ENCODE measurements around the gene SH3RF1. TPM values are rescaled to one million over a fixed set of nuclear protein-coding genes. Genes with fewer than 3 reads are reported as not detected.

SH3RF1 gene
- total RNA-seq, 2 donors from 2014 or later = 17.1 to 17.4 TPM

- H3K36me3 ChIP-seq (replicated peaks in 1 of 2; ENCODE audit: insufficient read depth in 1 of 2, low read depth in 2 of 2) = no peaks in the 10 kb centered on the region
- peak in 2 of 4 donors; percentile 25 to 29 for DNase-seq
- TF ChIP-seq CTCF (IDR thresholded peaks at IDR 0.05) (no peak), POLR2A (IDR thresholded peaks at IDR 0.05) (no peak)
- ATAC-seq = peak; percentile 68
- no peaks in the 10 kb centered on the region for H3K27me3 ChIP-seq
- 59 to 65% methylated on average over 10 of the region's 10 CpGs for WGBS, 2 donors
- H3K27ac ChIP-seq = peak overlapping the region in 1 of 4 donors; percentile 7
- no peaks in the 10 kb centered on the region for H3K4me1 ChIP-seq
- intact Hi-C loops (cut with DNase I) = no loop called here
- no peak overlapping the region for H3K4me3 ChIP-seq
- H3K9me3 ChIP-seq = no peaks in the 10 kb centered on the region
These were observed 218.8 kb downstream of the SH3RF1 start for GRCh38 chr4:169051761-169052593.

- 79 to 82% methylated on average over 9 of the region's 9 CpGs for WGBS, 2 donors
- Histone ChIP-seq H3K27me3 (no peaks in the 10 kb centered on the region), H3K27ac (peak overlapping the region in 1 of 4 donors; percentile 7), H3K9me3 (no peaks in the 10 kb centered on the region), H3K4me3 (no peak overlapping the region), H3K36me3 (replicated peaks in 1 of 2; ENCODE audit: insufficient read depth in 1 of 2, low read depth in 2 of 2) (no peaks in the 10 kb centered on the region), H3K4me1 (no peaks in the 10 kb centered on the region)
- TF ChIP-seq POLR2A (IDR thresholded peaks at IDR 0.05) (no peak), CTCF (IDR thresholded peaks at IDR 0.05) (no peak)
- no peak for DNase-seq
- intact Hi-C loops (cut with DNase I) = no loop called here
- no peak for ATAC-seq
These were observed 219.6 kb downstream of the SH3RF1 start for GRCh38 chr4:169050881-169051760.

- Histone ChIP-seq H3K27ac (no peak overlapping the region), H3K27me3 (no peaks in the 10 kb centered on the region), H3K9me3 (no peaks in the 10 kb centered on the region), H3K36me3 (replicated peaks in 1 of 2; ENCODE audit: insufficient read depth in 1 of 2, low read depth in 2 of 2) (no peaks in the 10 kb centered on the region), H3K4me1 (no peaks in the 10 kb centered on the region), H3K4me3 (no peak overlapping the region)
- TF ChIP-seq POLR2A (IDR thresholded peaks at IDR 0.05) = no peak
- 70 to 76% methylated on average over 7 of the region's 7 CpGs for WGBS, 2 donors
- intact Hi-C loops (cut with DNase I) = no loop called here
- DNase-seq = no peak
- ATAC-seq = no peak
These were observed 220.5 kb downstream of the SH3RF1 start for GRCh38 chr4:169050284-169050683.

GRCh38 chr4:169048868-169049414 is 221.8 kb downstream of the SH3RF1 start:
- no peak for TF ChIP-seq POLR2A (IDR thresholded peaks at IDR 0.05)
- WGBS, 2 donors = 93% methylated on average over 3 to 9 of the region's 9 CpGs
- Histone ChIP-seq H3K4me1 (no peaks in the 10 kb centered on the region), H3K36me3 (replicated peaks in 1 of 2; ENCODE audit: insufficient read depth in 1 of 2, low read depth in 2 of 2) (no peaks in the 10 kb centered on the region), H3K27ac (no peak overlapping the region), H3K9me3 (no peaks in the 10 kb centered on the region), H3K4me3 (no peak overlapping the region), H3K27me3 (no peaks in the 10 kb centered on the region)
- intact Hi-C loops (cut with DNase I) = no loop called here
- ATAC-seq = no peak
- no peak for DNase-seq

GRCh38 chr4:169047956-169048355 is 222.8 kb downstream of the SH3RF1 start:
- Histone ChIP-seq H3K27ac (no peak overlapping the region), H3K9me3 (no peaks in the 10 kb centered on the region), H3K4me3 (no peak overlapping the region), H3K27me3 (no peaks in the 10 kb centered on the region), H3K4me1 (no peaks in the 10 kb centered on the region), H3K36me3 (replicated peaks in 1 of 2; ENCODE audit: insufficient read depth in 1 of 2, low read depth in 2 of 2) (no peaks in the 10 kb centered on the region)
- DNase-seq (no peak), ATAC-seq (no peak)
- no peak for TF ChIP-seq POLR2A (IDR thresholded peaks at IDR 0.05)
- no peak for TF ChIP-seq CTCF (IDR thresholded peaks at IDR 0.05)
- WGBS, 2 donors = 86 to 90% methylated on average over 4 of the region's 4 CpGs
- intact Hi-C loops (cut with DNase I) = no loop called here

Data from body of pancreas (tissue), 4 donors.